Progenitor cell of endocrine pancreas (in vitro differentiated cells): ENCODE data around the gene KRT85. TPM values are rescaled to one million over a fixed set of nuclear protein-coding genes. Genes with fewer than 3 reads are reported as not detected.
A peak's percentile ranks its signal among the peaks of the same experiment; 100 is the strongest.

ENCODE experiments used
- DNase-seq: peaks from one replicate; pipeline ENCODE4 v3.0.0; 2021; ENCODE audit warnings: low spot score; ENCODE audit not compliant: unreplicated experiment
- H3K27ac Mint-ChIP-seq: 2 replicates; pipeline ENCODE4 v1.8.0; 2021; ENCODE audit warnings: mild to moderate bottlenecking, moderate library complexity, mixed read lengths
- H3K27me3 Mint-ChIP-seq: 2 replicates; pipeline ENCODE4 v1.8.0; 2021; ENCODE audit warnings: mixed read lengths
- H3K36me3 Mint-ChIP-seq: 2 replicates; pipeline ENCODE4 v1.8.0; 2022; ENCODE audit warnings: mixed read lengths; ENCODE audit not compliant: insufficient read depth
- H3K4me1 Mint-ChIP-seq: 2 replicates; pipeline ENCODE4 v1.8.0; 2021; ENCODE audit warnings: low read depth, mixed read lengths
- H3K4me3 Mint-ChIP-seq: 2 replicates; pipeline ENCODE4 v1.8.0; 2021; ENCODE audit warnings: low read depth, mild to moderate bottlenecking, moderate library complexity, mixed read lengths
- H3K9me3 Mint-ChIP-seq: 2 replicates; pipeline ENCODE4 v1.8.0; 2021; ENCODE audit warnings: low read depth, mixed read lengths
- CTCF ChIP-seq: fragments of 200-600 bp; sonication (generic); IDR thresholded peaks from one replicate; pipeline ENCODE4 v1.5.0; 2021; ENCODE audit warnings: antibody characterized with exemption, mild to moderate bottlenecking; ENCODE audit not compliant: unreplicated experiment
- total RNA-seq: library from RNA; stranded (reverse); gene quantifications from 2 replicates; pipeline ENCODE4 v1.2.1, GENCODE V29; 2021

The KRT85 gene
- total RNA-seq, 1 donor from 2014 or later: not detected

GRCh38 chr12:52380271-52380694 is 13.0 kb upstream of the KRT85 start:
- H3K27ac Mint-ChIP-seq: no peak overlapping the region
- TF ChIP-seq CTCF: peak; percentile 52
- H3K9me3 Mint-ChIP-seq: no peaks in the 10 kb centered on the region
- peaks cover 4% of the 10 kb centered on the region for H3K4me1 Mint-ChIP-seq
- H3K4me3 Mint-ChIP-seq: no peak overlapping the region
- peaks cover 64% of the 10 kb centered on the region for H3K27me3 Mint-ChIP-seq
- H3K36me3 Mint-ChIP-seq: no peaks in the 10 kb centered on the region
- DNase-seq: no peak

- Mint-ChIP-seq H3K27ac (no peak overlapping the region), H3K4me1 (peaks cover 5% of the 10 kb centered on the region), H3K4me3 (no peak overlapping the region), H3K36me3 (no peaks in the 10 kb centered on the region), H3K9me3 (no peaks in the 10 kb centered on the region), H3K27me3 (peaks cover 65% of the 10 kb centered on the region)
- TF ChIP-seq CTCF: no peak
- DNase-seq: no peak
Observed at GRCh38 chr12:52379536-52379935, 12.3 kb upstream of the KRT85 start.

- Mint-ChIP-seq H3K27ac (no peak overlapping the region), H3K9me3 (no peaks in the 10 kb centered on the region), H3K4me1 (peaks cover 5% of the 10 kb centered on the region), H3K27me3 (peaks cover 60% of the 10 kb centered on the region), H3K36me3 (no peaks in the 10 kb centered on the region), H3K4me3 (no peak overlapping the region)
- no peak for DNase-seq
- TF ChIP-seq CTCF: no peak
Observed at GRCh38 chr12:52378091-52378490, 10.8 kb upstream of the KRT85 start.

GRCh38 chr12:52377266-52377665 is 10.0 kb upstream of the KRT85 start:
- Mint-ChIP-seq H3K4me3 (no peak overlapping the region), H3K36me3 (no peaks in the 10 kb centered on the region), H3K27ac (no peak overlapping the region), H3K9me3 (no peaks in the 10 kb centered on the region), H3K4me1 (peaks cover 5% of the 10 kb centered on the region), H3K27me3 (peaks cover 54% of the 10 kb centered on the region)
- no peak for TF ChIP-seq CTCF
- DNase-seq: no peak

GRCh38 chr12:52372216-52373154 is 5.2 kb upstream of the KRT85 start:
- DNase-seq: peak; percentile 71
- Mint-ChIP-seq H3K36me3 (no peaks in the 10 kb centered on the region), H3K9me3 (no peaks in the 10 kb centered on the region), H3K27me3 (peaks cover 57% of the 10 kb centered on the region), H3K4me3 (no peak overlapping the region), H3K27ac (no peak overlapping the region), H3K4me1 (peaks cover 5% of the 10 kb centered on the region)
- TF ChIP-seq CTCF: peak; percentile 85
